ENCODE measurements around the gene TTLL11.

The TTLL11 gene

DNA sequence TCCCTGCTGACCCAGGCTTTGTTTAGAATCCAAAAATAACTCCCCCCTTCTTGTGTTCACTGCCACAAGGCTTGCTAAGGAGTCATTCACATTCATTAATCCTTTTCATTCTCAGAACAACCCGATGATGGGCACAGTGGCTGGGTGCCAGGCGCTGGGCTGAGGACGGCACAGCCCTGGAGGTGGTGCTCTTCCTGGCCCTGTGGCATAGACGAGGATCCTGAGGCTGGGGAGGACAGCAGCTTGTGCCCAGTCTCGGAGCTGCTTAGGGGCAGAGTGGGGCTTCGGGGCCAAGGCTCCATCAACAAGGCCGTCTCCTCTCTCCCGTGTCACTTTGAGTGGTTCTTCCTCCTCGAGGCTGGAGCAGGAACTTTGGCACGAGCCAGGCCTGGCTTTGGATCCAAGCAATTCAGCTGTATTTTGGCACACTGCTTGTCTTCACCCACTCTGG, 166.7 kb downstream of the TTLL11 start:
- Histone ChIP-seq H3K4me2 (ENCODE audit: low read length) (no peak overlapping the region), H4K20me1 (ENCODE audit: control insufficient read depth, insufficient read depth, low read depth, low read length) (no peaks in the 10 kb centered on the region), H3K79me2 (ENCODE audit: control insufficient read depth, low read length) (no peaks in the 10 kb centered on the region)

DNA sequence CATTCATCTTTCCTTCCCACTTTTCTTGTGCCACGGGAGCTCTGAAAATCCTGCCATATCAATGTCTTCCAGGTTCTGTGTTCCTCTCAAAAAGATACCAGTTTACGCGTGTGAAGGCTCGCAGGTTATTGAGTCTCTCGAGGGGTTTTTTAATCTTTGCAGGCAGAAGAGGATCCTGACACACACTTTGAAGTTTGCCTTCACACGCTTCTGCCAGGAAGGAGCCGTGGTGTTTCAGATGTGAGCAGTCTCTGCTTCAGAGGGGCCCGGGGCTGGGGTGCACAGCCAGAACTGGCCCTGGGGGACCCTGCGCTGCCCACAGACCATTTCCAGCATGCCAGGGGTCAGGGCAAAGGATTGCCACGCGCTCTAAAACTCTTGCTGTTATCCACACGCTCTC, 167.2 kb downstream of the TTLL11 start:
- H3K27ac ChIP-seq (ENCODE audit: low read depth, low read length): no peak overlapping the region
- no peak overlapping the region for H3K4me2 ChIP-seq (ENCODE audit: low read length)
- no peaks in the 10 kb centered on the region for H3F3A ChIP-seq (ENCODE audit: control insufficient read depth, insufficient read depth)
- H3K4me3 ChIP-seq (ENCODE audit: low read length): no peak overlapping the region
- H4K20me1 ChIP-seq (ENCODE audit: control insufficient read depth, insufficient read depth, low read depth, low read length): no peaks in the 10 kb centered on the region
- no peaks in the 10 kb centered on the region for H3K79me2 ChIP-seq (ENCODE audit: control insufficient read depth, low read length)
- no peaks in the 10 kb centered on the region for H3K9me2 ChIP-seq (replicated peaks; ENCODE audit: control insufficient read depth, low read length)
- no peaks in the 10 kb centered on the region for H3K36me3 ChIP-seq (ENCODE audit: control insufficient read depth, low read length)
- H3K27me3 ChIP-seq (ENCODE audit: control insufficient read depth, low read length): no peaks in the 10 kb centered on the region
- TF ChIP-seq, protein P1, sequence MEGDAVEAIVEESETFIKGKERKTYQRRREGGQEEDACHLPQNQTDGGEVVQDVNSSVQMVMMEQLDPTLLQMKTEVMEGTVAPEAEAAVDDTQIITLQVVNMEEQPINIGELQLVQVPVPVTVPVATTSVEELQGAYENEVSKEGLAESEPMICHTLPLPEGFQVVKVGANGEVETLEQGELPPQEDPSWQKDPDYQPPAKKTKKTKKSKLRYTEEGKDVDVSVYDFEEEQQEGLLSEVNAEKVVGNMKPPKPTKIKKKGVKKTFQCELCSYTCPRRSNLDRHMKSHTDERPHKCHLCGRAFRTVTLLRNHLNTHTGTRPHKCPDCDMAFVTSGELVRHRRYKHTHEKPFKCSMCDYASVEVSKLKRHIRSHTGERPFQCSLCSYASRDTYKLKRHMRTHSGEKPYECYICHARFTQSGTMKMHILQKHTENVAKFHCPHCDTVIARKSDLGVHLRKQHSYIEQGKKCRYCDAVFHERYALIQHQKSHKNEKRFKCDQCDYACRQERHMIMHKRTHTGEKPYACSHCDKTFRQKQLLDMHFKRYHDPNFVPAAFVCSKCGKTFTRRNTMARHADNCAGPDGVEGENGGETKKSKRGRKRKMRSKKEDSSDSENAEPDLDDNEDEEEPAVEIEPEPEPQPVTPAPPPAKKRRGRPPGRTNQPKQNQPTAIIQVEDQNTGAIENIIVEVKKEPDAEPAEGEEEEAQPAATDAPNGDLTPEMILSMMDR (IDR thresholded peaks at IDR 0.05; ENCODE audit: low read depth, low read length, poor library complexity, severe bottlenecking): no peak
- no peak for TF ChIP-seq EZH2phosphoT487 (IDR thresholded peaks at IDR 0.05; ENCODE audit: borderline replicate concordance, low read length)
- H3K9me3 ChIP-seq (ENCODE audit: control insufficient read depth, insufficient read depth, low read length): no peaks in the 10 kb centered on the region
- peaks cover 28% of the 10 kb centered on the region for H3K4me1 ChIP-seq (ENCODE audit: control insufficient read depth, low read length)

More for the DNA sequence above, 166.7 kb downstream of the TTLL11 start:
- Histone ChIP-seq H3K27me3 (ENCODE audit: control insufficient read depth, low read length) (no peaks in the 10 kb centered on the region), H3K4me1 (ENCODE audit: control insufficient read depth, low read length) (peaks cover 27% of the 10 kb centered on the region), H3K9me2 (replicated peaks; ENCODE audit: control insufficient read depth, low read length) (no peaks in the 10 kb centered on the region), H3K27ac (ENCODE audit: low read depth, low read length) (no peak overlapping the region), H3K9me3 (ENCODE audit: control insufficient read depth, insufficient read depth, low read length) (no peaks in the 10 kb centered on the region), H3K4me3 (ENCODE audit: low read length) (no peak overlapping the region), H3F3A (ENCODE audit: control insufficient read depth, insufficient read depth) (no peaks in the 10 kb centered on the region), H3K36me3 (ENCODE audit: control insufficient read depth, low read length) (no peaks in the 10 kb centered on the region)
- TF ChIP-seq, protein P1 (IDR thresholded peaks at IDR 0.05; ENCODE audit: low read depth, low read length, poor library complexity, severe bottlenecking): no peak
- TF ChIP-seq EZH2phosphoT487 (IDR thresholded peaks at IDR 0.05; ENCODE audit: borderline replicate concordance, low read length): no peak

DNA sequence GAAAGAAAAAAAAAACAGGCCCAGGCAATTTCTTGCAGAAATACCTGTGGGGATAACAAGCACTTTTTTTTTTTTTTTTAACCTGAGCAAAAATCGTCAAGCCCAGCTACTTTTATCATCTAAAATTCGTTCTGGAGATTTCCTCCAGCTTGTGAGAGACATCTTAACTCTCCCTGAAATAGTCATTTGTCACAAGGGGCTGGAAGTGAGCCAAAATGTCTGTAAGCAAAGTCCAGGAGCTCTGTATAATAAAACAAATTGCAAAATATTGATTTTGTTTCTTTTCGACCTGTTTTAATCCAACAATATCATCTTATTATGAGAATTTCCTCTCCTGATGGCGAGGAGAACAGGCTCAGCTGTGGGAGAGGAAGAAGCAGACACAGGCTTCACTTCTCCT, 168.4 kb downstream of the TTLL11 start:
- no peak overlapping the region for H3K4me3 ChIP-seq (ENCODE audit: low read length)
- H3F3A ChIP-seq (ENCODE audit: control insufficient read depth, insufficient read depth): no peaks in the 10 kb centered on the region
- H3K36me3 ChIP-seq (ENCODE audit: control insufficient read depth, low read length): no peaks in the 10 kb centered on the region
- H3K27me3 ChIP-seq (ENCODE audit: control insufficient read depth, low read length): no peaks in the 10 kb centered on the region
- H3K79me2 ChIP-seq (ENCODE audit: control insufficient read depth, low read length): no peaks in the 10 kb centered on the region
- peaks cover 28% of the 10 kb centered on the region for H3K4me1 ChIP-seq (ENCODE audit: control insufficient read depth, low read length)
- TF ChIP-seq, protein P1 (IDR thresholded peaks at IDR 0.05; ENCODE audit: low read depth, low read length, poor library complexity, severe bottlenecking): no peak
- no peak for TF ChIP-seq EZH2phosphoT487 (IDR thresholded peaks at IDR 0.05; ENCODE audit: borderline replicate concordance, low read length)
- H3K4me2 ChIP-seq (ENCODE audit: low read length): peak overlapping the region; percentile 13; the same call in 1 of the 2 replicates
- H3K9me2 ChIP-seq (replicated peaks; ENCODE audit: control insufficient read depth, low read length): no peaks in the 10 kb centered on the region
- no peaks in the 10 kb centered on the region for H4K20me1 ChIP-seq (ENCODE audit: control insufficient read depth, insufficient read depth, low read depth, low read length)
- H3K27ac ChIP-seq (ENCODE audit: low read depth, low read length): no peak overlapping the region
- H3K9me3 ChIP-seq (ENCODE audit: control insufficient read depth, insufficient read depth, low read length): no peaks in the 10 kb centered on the region

Measured in DOHH2 (cell line).